ENCODE data around the gene RAB11B. TPM values are rescaled to one million over a fixed set of nuclear protein-coding genes. Genes with fewer than 3 reads are reported as not detected.
"Not testable (repeated sequence)": the region's sequence is repeated elsewhere in the genome, so short reads cannot be mapped to it uniquely, and the experiment has no call there.

Gene RAB11B
- total RNA-seq, 1 donor from 2014 or later, result 70.8 TPM

- H3K4me1 ChIP-seq, result peaks cover 0 to 17% of the 10 kb centered on the region in 2 donors
- no peak for DNase-seq (ENCODE audit: low spot score in 2 of 2)
- peaks cover 5 to 26% of the 10 kb centered on the region in 2 donors for H3K36me3 ChIP-seq
- no peaks in the 10 kb centered on the region for H3K9me3 ChIP-seq
- intact Hi-C loops (cut with DNase I), result no loop called here
- H3K27ac ChIP-seq, result no peak overlapping the region
- H3K27me3 ChIP-seq, result no peaks in the 10 kb centered on the region
- no peak for TF ChIP-seq CTCF (IDR thresholded peaks at IDR 0.05)
- no peak overlapping the region for H3K4me3 ChIP-seq
Measured at GRCh38 chr19:8421484-8422461, 31.6 kb downstream of the RAB11B start.

GRCh38 chr19:8423817-8424223 lies 33.7 kb downstream of the RAB11B start:
- peaks cover 13 to 28% of the 10 kb centered on the region in 2 donors for H3K36me3 ChIP-seq
- peaks cover 0 to 17% of the 10 kb centered on the region in 2 donors for H3K4me1 ChIP-seq
- H3K9me3 ChIP-seq, result no peaks in the 10 kb centered on the region
- DNase-seq (ENCODE audit: low spot score in 2 of 2), result peak; percentile 88 to 98
- intact Hi-C loops (cut with DNase I), result loop anchor here (1.0 kb wide), 2 partner anchors 11 to 20 kb away; partner anchors contain the start of genes HNRNPM and MARCHF2
- H3K4me3 ChIP-seq, result peak overlapping the region in 1 of 2 donors; percentile 23
- H3K27me3 ChIP-seq, result no peaks in the 10 kb centered on the region
- peak overlapping the region; percentile 81 to 92 for H3K27ac ChIP-seq
- TF ChIP-seq CTCF (IDR thresholded peaks at IDR 0.05), result no peak

- H3K4me3 ChIP-seq; intact Hi-C loops (cut with DNase I); H3K9me3 ChIP-seq; DNase-seq (ENCODE audit: low spot score in 2 of 2); H3K27me3 ChIP-seq: not testable (repeated sequence)
- Histone ChIP-seq H3K27ac (peak overlapping the region in 1 of 2 donors; percentile 43), H3K36me3 (peaks cover 18 to 28% of the 10 kb centered on the region in 2 donors), H3K4me1 (peaks cover 0 to 17% of the 10 kb centered on the region in 2 donors)
Measured at GRCh38 chr19:8425331-8425730, 35.2 kb downstream of the RAB11B start.

GRCh38 chr19:8426283-8426682 lies 36.1 kb downstream of the RAB11B start:
- Histone ChIP-seq H3K27ac (no peak overlapping the region), H3K27me3 (no peaks in the 10 kb centered on the region), H3K36me3 (peaks cover 25 to 34% of the 10 kb centered on the region in 2 donors), H3K4me1 (peaks cover 0 to 17% of the 10 kb centered on the region in 2 donors), H3K9me3 (no peaks in the 10 kb centered on the region), H3K4me3 (no peak overlapping the region)
- intact Hi-C loops (cut with DNase I), result no loop called here
- DNase-seq (ENCODE audit: low spot score in 2 of 2), result no peak
- TF ChIP-seq CTCF (IDR thresholded peaks at IDR 0.05), result no peak

- TF ChIP-seq CTCF (IDR thresholded peaks at IDR 0.05), result no peak
- Histone ChIP-seq H3K9me3 (no peaks in the 10 kb centered on the region), H3K4me1 (peaks cover 0 to 13% of the 10 kb centered on the region in 2 donors), H3K4me3 (no peak overlapping the region), H3K36me3 (peaks cover 23 to 28% of the 10 kb centered on the region in 2 donors), H3K27ac (no peak overlapping the region), H3K27me3 (no peaks in the 10 kb centered on the region)
- DNase-seq (ENCODE audit: low spot score in 2 of 2), result no peak
- intact Hi-C loops (cut with DNase I), result no loop called here
Measured at GRCh38 chr19:8429044-8429443, 38.9 kb downstream of the RAB11B start.

GRCh38 chr19:8429826-8430225 lies 39.7 kb downstream of the RAB11B start:
- intact Hi-C loops (cut with DNase I), result no loop called here
- Histone ChIP-seq H3K9me3 (no peaks in the 10 kb centered on the region), H3K4me3 (no peak overlapping the region), H3K27ac (no peak overlapping the region), H3K27me3 (no peaks in the 10 kb centered on the region), H3K36me3 (peaks cover 23 to 28% of the 10 kb centered on the region in 2 donors), H3K4me1 (peaks cover 0 to 11% of the 10 kb centered on the region in 2 donors)
- DNase-seq (ENCODE audit: low spot score in 2 of 2), result no peak
- no peak for TF ChIP-seq CTCF (IDR thresholded peaks at IDR 0.05)
